ENCODE measurements around the gene CHAC2.
"Not testable (repeated sequence)": the region's sequence is repeated elsewhere in the genome, so short reads cannot be mapped to it uniquely, and the experiment has no call there.

Gene CHAC2

DNA sequence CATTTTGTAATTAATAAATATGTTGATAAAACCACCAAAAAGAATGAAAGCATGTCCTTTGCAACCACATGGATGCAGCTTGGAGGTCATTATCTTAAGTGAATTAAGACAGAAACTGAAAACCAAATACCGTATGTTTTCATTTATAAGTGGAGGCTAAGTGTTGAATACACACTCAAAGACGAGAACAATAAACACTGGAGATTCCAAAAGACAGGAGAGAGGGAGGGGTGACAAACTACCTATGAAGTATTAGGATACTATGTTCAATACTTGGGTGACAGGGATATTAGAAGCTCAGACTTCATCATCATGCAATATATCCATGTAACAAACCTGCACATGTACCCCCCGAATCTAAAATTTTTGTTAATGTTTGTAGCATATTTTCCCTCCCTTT is 26.2 kb downstream of the CHAC2 start:
- Histone ChIP-seq H3K79me2 (ENCODE audit: control insufficient read depth, insufficient read depth, low read length, unreplicated experiment) (peaks cover 42% of the 10 kb centered on the region), H3K36me3 (ENCODE audit: insufficient read depth, low read length) (peaks cover 12% of the 10 kb centered on the region), H3K27me3 (ENCODE audit: insufficient read depth, low read length) (no peaks in the 10 kb centered on the region), H3K4me3 (ENCODE audit: low read depth, low read length) (no peak overlapping the region), H2AFZ (ENCODE audit: low read length, unreplicated experiment) (no peak overlapping the region), H3K27ac (ENCODE audit: low read depth, low read length) (no peak overlapping the region), H3K4me1 (ENCODE audit: control insufficient read depth, insufficient read depth, low read length, unreplicated experiment) (peaks cover 6% of the 10 kb centered on the region)

- no peak overlapping the region for H2AFZ ChIP-seq (ENCODE audit: low read length, unreplicated experiment)
These were observed 33.9 kb downstream of the CHAC2 start for GRCh38 chr2:53801547-53801946.

GRCh38 chr2:53802617-53803151 is 35.1 kb downstream of the CHAC2 start:
- no peaks in the 10 kb centered on the region for H3K4me1 ChIP-seq (ENCODE audit: control insufficient read depth, insufficient read depth, low read length, unreplicated experiment)
- no peaks in the 10 kb centered on the region for H3K79me2 ChIP-seq (ENCODE audit: control insufficient read depth, insufficient read depth, low read length, unreplicated experiment)
- no peak overlapping the region for H2AFZ ChIP-seq (ENCODE audit: low read length, unreplicated experiment)
- H3K27ac ChIP-seq (ENCODE audit: low read depth, low read length): no peak overlapping the region
- no peaks in the 10 kb centered on the region for H3K27me3 ChIP-seq (ENCODE audit: insufficient read depth, low read length)
- no peak overlapping the region for H3K4me3 ChIP-seq (ENCODE audit: low read depth, low read length)
- H3K36me3 ChIP-seq (ENCODE audit: insufficient read depth, low read length): peaks cover 26% of the 10 kb centered on the region

More at GRCh38 chr2:53801547-53801946, 33.9 kb downstream of the CHAC2 start:
- Histone ChIP-seq H3K4me3 (ENCODE audit: low read depth, low read length) (no peak overlapping the region), H3K27me3 (ENCODE audit: insufficient read depth, low read length) (no peaks in the 10 kb centered on the region), H3K79me2 (ENCODE audit: control insufficient read depth, insufficient read depth, low read length, unreplicated experiment) (no peaks in the 10 kb centered on the region), H3K4me1 (ENCODE audit: control insufficient read depth, insufficient read depth, low read length, unreplicated experiment) (no peaks in the 10 kb centered on the region), H3K27ac (ENCODE audit: low read depth, low read length) (no peak overlapping the region), H3K36me3 (ENCODE audit: insufficient read depth, low read length) (peaks cover 30% of the 10 kb centered on the region)

GRCh38 chr2:53811601-53812000 is 44.0 kb downstream of the CHAC2 start:
- H3K4me1 ChIP-seq (ENCODE audit: control insufficient read depth, insufficient read depth, low read length, unreplicated experiment): no peaks in the 10 kb centered on the region
- no peak overlapping the region for H3K27ac ChIP-seq (ENCODE audit: low read depth, low read length)
- H2AFZ ChIP-seq (ENCODE audit: low read length, unreplicated experiment): no peak overlapping the region
- no peaks in the 10 kb centered on the region for H3K27me3 ChIP-seq (ENCODE audit: insufficient read depth, low read length)
- H3K36me3 ChIP-seq (ENCODE audit: insufficient read depth, low read length): peaks cover 27% of the 10 kb centered on the region
- no peak overlapping the region for H3K4me3 ChIP-seq (ENCODE audit: low read depth, low read length)
- H3K79me2 ChIP-seq (ENCODE audit: control insufficient read depth, insufficient read depth, low read length, unreplicated experiment): no peaks in the 10 kb centered on the region

DNA sequence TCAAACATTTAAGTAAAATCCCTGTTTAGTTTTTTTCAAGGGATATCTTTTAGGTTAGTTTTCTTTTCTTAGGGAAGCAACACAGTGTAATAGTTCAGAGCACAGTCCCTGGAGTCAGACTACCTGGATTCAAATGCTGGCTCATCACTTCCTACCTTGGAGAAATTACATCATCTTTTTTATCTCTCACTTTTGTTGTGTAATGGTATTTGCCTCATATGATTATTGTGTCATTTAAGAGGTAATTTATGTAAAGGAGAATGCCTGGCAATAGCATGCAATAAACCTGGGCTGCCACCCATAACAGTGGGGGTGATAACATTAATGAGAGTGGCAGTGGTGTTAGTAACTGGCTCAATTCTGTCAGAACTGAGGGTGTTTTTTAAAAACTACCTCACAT is 45.5 kb downstream of the CHAC2 start:
- Histone ChIP-seq H2AFZ (ENCODE audit: low read length, unreplicated experiment) (no peak overlapping the region), H3K4me1 (ENCODE audit: control insufficient read depth, insufficient read depth, low read length, unreplicated experiment) (no peaks in the 10 kb centered on the region), H3K36me3 (ENCODE audit: insufficient read depth, low read length) (peaks cover 39% of the 10 kb centered on the region), H3K79me2 (ENCODE audit: control insufficient read depth, insufficient read depth, low read length, unreplicated experiment) (no peaks in the 10 kb centered on the region), H3K27me3 (ENCODE audit: insufficient read depth, low read length) (no peaks in the 10 kb centered on the region), H3K27ac (ENCODE audit: low read depth, low read length) (no peak overlapping the region), H3K4me3 (ENCODE audit: low read depth, low read length) (no peak overlapping the region)

DNA sequence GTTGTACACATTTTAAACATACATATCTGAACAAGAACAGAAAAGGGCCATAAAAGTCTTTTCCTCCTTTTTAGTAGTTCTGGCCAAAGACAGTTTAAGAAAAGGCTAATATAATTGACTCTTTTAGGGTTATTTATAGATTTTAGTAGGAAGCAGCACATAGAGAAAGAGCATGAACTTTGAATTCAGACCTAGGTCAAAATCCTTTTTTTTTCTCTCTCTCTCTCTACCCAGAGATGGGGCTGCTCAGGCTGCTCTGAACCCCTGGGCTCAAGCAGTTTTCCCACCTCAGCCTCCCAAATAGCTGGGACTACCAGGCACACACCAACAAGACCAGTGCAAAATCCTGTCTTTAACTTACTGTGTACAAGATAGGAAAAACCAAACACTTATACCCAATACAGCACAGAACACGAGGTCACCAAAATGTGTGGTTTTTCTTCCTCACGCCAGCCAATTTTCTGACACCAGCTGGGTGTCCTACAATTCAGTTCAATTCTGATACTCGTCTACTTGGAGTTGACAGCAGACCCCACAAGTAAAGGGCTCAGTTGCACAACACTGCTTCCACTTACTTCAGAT is 51.3 kb downstream of the CHAC2 start:
- Histone ChIP-seq H3K27me3 (ENCODE audit: insufficient read depth, low read length) (no peaks in the 10 kb centered on the region), H3K27ac (ENCODE audit: low read depth, low read length) (no peak overlapping the region), H2AFZ (ENCODE audit: low read length, unreplicated experiment) (no peak overlapping the region), H3K4me1 (ENCODE audit: control insufficient read depth, insufficient read depth, low read length, unreplicated experiment) (no peaks in the 10 kb centered on the region), H3K36me3 (ENCODE audit: insufficient read depth, low read length) (peaks cover 21% of the 10 kb centered on the region), H3K79me2 (ENCODE audit: control insufficient read depth, insufficient read depth, low read length, unreplicated experiment) (no peaks in the 10 kb centered on the region), H3K4me3 (ENCODE audit: low read depth, low read length) (no peak overlapping the region)

DNA sequence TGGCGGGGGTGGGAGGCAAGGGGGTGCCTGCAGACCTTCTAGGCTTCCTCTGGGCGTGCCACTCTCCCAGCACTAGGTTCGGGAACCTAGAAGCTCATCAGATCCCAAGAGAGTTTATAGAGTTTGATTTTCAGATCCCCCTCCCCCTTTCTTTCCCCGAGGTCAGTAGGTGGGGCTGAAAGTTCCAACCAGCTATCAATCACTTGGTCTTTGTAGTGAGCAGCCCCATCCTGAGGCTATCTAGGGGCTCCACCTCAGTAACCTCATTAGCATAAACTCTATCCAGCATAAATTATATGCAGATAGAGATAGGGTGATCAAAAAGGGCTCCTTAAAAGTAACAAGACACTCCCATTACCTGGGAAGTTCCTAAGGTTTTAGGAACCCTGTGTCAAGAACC is 52.0 kb downstream of the CHAC2 start:
- Histone ChIP-seq H3K27ac (ENCODE audit: low read depth, low read length) (no peak overlapping the region), H3K27me3 (ENCODE audit: insufficient read depth, low read length) (no peaks in the 10 kb centered on the region), H3K79me2 (ENCODE audit: control insufficient read depth, insufficient read depth, low read length, unreplicated experiment) (no peaks in the 10 kb centered on the region), H3K36me3 (ENCODE audit: insufficient read depth, low read length) (peaks cover 21% of the 10 kb centered on the region), H2AFZ (ENCODE audit: low read length, unreplicated experiment) (no peak overlapping the region), H3K4me3 (ENCODE audit: low read depth, low read length) (no peak overlapping the region), H3K4me1 (ENCODE audit: control insufficient read depth, insufficient read depth, low read length, unreplicated experiment) (no peaks in the 10 kb centered on the region)

DNA sequence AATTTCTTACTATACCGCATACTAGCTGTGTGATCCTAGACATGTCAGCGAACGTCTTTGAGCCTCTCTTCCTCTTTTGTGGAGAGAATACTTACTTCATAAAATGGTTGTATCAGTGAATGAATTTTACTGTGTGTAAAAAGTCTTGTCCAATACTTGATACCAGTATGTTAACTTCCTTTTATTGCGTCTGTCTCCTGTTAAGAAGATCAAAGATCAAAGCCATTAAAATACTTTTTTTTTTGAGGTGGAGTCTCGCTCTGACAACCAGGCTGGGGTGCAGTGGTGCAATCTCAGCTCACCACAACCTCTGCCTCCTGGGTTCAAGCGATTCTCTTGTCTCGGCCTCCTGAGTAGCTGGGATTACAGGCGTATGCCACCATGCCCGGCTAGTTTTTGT is 52.4 kb downstream of the CHAC2 start:
- H3K36me3 ChIP-seq (ENCODE audit: insufficient read depth, low read length): peaks cover 21% of the 10 kb centered on the region
- H2AFZ ChIP-seq (ENCODE audit: low read length, unreplicated experiment): no peak overlapping the region
- H3K4me3 ChIP-seq (ENCODE audit: low read depth, low read length): no peak overlapping the region
- H3K79me2 ChIP-seq (ENCODE audit: control insufficient read depth, insufficient read depth, low read length, unreplicated experiment): no peaks in the 10 kb centered on the region
- H3K27ac ChIP-seq (ENCODE audit: low read depth, low read length): no peak overlapping the region
- no peaks in the 10 kb centered on the region for H3K4me1 ChIP-seq (ENCODE audit: control insufficient read depth, insufficient read depth, low read length, unreplicated experiment)
- no peaks in the 10 kb centered on the region for H3K27me3 ChIP-seq (ENCODE audit: insufficient read depth, low read length)

GRCh38 chr2:53820711-53821110 is 53.1 kb downstream of the CHAC2 start:
- Histone ChIP-seq H3K27ac (ENCODE audit: low read depth, low read length) (no peak overlapping the region), H3K4me3 (ENCODE audit: low read depth, low read length) (no peak overlapping the region), H3K79me2 (ENCODE audit: control insufficient read depth, insufficient read depth, low read length, unreplicated experiment) (no peaks in the 10 kb centered on the region), H3K4me1 (ENCODE audit: control insufficient read depth, insufficient read depth, low read length, unreplicated experiment) (no peaks in the 10 kb centered on the region), H2AFZ (ENCODE audit: low read length, unreplicated experiment) (no peak overlapping the region), H3K36me3 (ENCODE audit: insufficient read depth, low read length) (peaks cover 16% of the 10 kb centered on the region), H3K27me3 (ENCODE audit: insufficient read depth, low read length) (no peaks in the 10 kb centered on the region)

GRCh38 chr2:53821810-53822209 is 54.2 kb downstream of the CHAC2 start:
- Histone ChIP-seq H3K27ac (ENCODE audit: low read depth, low read length) (no peak overlapping the region), H3K4me1 (ENCODE audit: control insufficient read depth, insufficient read depth, low read length, unreplicated experiment) (no peaks in the 10 kb centered on the region), H3K4me3 (ENCODE audit: low read depth, low read length) (no peak overlapping the region)

DNA sequence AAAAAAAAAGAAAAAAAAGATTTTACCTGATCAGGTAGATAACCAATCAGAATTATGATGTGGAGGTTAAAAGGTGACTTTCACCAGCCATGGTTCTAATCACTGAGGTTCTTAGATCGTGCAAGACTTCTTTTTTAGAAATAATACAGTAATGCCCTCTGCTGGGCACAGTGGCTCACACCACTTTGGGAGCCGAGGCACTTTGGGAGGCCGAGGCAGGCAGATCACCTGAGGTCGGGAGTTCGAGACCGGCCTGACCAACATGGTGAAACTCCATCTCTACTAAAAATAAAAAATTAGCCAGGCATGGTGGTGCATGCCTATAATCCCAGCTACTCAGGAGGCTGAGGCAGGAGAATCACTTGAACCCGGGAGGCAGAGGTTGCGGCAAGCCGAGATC is 56.0 kb downstream of the CHAC2 start:
- H2AFZ ChIP-seq (ENCODE audit: low read length, unreplicated experiment); H3K4me3 ChIP-seq (ENCODE audit: low read depth, low read length); H3K27me3 ChIP-seq (ENCODE audit: insufficient read depth, low read length); H3K36me3 ChIP-seq (ENCODE audit: insufficient read depth, low read length); H3K27ac ChIP-seq (ENCODE audit: low read depth, low read length); H3K79me2 ChIP-seq (ENCODE audit: control insufficient read depth, insufficient read depth, low read length, unreplicated experiment); H3K4me1 ChIP-seq (ENCODE audit: control insufficient read depth, insufficient read depth, low read length, unreplicated experiment): not testable (repeated sequence)

More at GRCh38 chr2:53821810-53822209, 54.2 kb downstream of the CHAC2 start:
- peaks cover 10% of the 10 kb centered on the region for H3K36me3 ChIP-seq (ENCODE audit: insufficient read depth, low read length)
- H3K27me3 ChIP-seq (ENCODE audit: insufficient read depth, low read length): no peaks in the 10 kb centered on the region
- H3K79me2 ChIP-seq (ENCODE audit: control insufficient read depth, insufficient read depth, low read length, unreplicated experiment): no peaks in the 10 kb centered on the region
- no peak overlapping the region for H2AFZ ChIP-seq (ENCODE audit: low read length, unreplicated experiment)

Data from ACC112 (cell line).